CD4-positive, alpha-beta T cell (primary cell): ENCODE measurements around the gene PLET1. TPM values are rescaled to one million over a fixed set of nuclear protein-coding genes. Genes with fewer than 3 reads are reported as not detected.

Source experiments
- ATAC-seq: fragments of 200-7000 bp; cut with Tn5 transposase; one replicate; pipeline ENCODE4 v1.10.0; 2022; ENCODE audit warnings: mild to moderate bottlenecking; ENCODE audit not compliant: poor library complexity
- CTCF ChIA-PET: fragments of 350-600 bp; sonication (Branson Sonifier 250); formaldehyde crosslinking; loops from one replicate; lab custom pipeline; 2021; ENCODE audit warnings: antibody characterized with exemption, inconsistent platforms; lab: Charles Lee
- POLR2A ChIA-PET: fragments of 350-600 bp; sonication (Branson Sonifier 250); formaldehyde crosslinking; loops from one replicate; lab custom pipeline; 2021; ENCODE audit warnings: antibody characterized with exemption, inconsistent platforms; lab: Charles Lee
- DNase-seq, 14 experiments: peaks; one replicate each; pipeline ENCODE4 v3.0.0-alpha.2; 2013 to 2020; ENCODE audit warnings: mixed read lengths in 2 of 14
- H3K27ac ChIP-seq, 2 donors: one replicate each; pipeline versions ENCODE4 v1.5.1 to v1.7.0; 2013; ENCODE audit warnings: low read length in 2 of 2, low read depth in 1 of 2, mild to moderate bottlenecking in 1 of 2
- H3K27me3 ChIP-seq, 2 experiments: 1 replicate in 1 of 2; 2 replicates in 1 of 2; pipeline versions ENCODE4 v1.6.1 to v1.7.0; 2013; ENCODE audit warnings: low read length in 2 of 2, control low read depth in 1 of 2, mild to moderate bottlenecking in 1 of 2, moderate library complexity in 1 of 2; ENCODE audit not compliant: insufficient read depth in 2 of 2, control insufficient read depth in 1 of 2
- H3K36me3 ChIP-seq: one replicate; pipeline ENCODE4 v1.6.1; 2013; ENCODE audit warnings: low read length, control low read depth; ENCODE audit not compliant: insufficient read depth
- H3K4me1 ChIP-seq: one replicate; pipeline ENCODE4 v1.6.1; 2013; ENCODE audit warnings: low read length, control low read depth; ENCODE audit not compliant: insufficient read depth
- H3K4me3 ChIP-seq: one replicate; pipeline ENCODE4 v1.5.1; 2013; ENCODE audit warnings: mild to moderate bottlenecking, low read length, moderate library complexity
- H3K9me3 ChIP-seq, 2 experiments: 1 replicate in 1 of 2; 2 replicates in 1 of 2; pipeline versions ENCODE4 v1.6.1 to v1.7.0; 2013; ENCODE audit warnings: low read length in 2 of 2, mild to moderate bottlenecking in 2 of 2, control low read depth in 1 of 2, moderate library complexity in 1 of 2; ENCODE audit not compliant: control insufficient read depth in 1 of 2, insufficient read depth in 1 of 2
- H3K27ac Mint-ChIP-seq: one replicate; pipeline ENCODE4 v1.8.0; 2020; ENCODE audit warnings: mixed read lengths
- H3K27me3 Mint-ChIP-seq: one replicate; pipeline ENCODE4 v1.8.0; 2021; ENCODE audit warnings: mixed read lengths
- H3K36me3 Mint-ChIP-seq: one replicate; pipeline ENCODE4 v1.8.0; 2021; ENCODE audit warnings: low read depth, mixed read lengths
- H3K4me1 Mint-ChIP-seq: one replicate; pipeline ENCODE4 v1.8.0; 2021; ENCODE audit warnings: low read depth, mixed read lengths
- H3K4me3 Mint-ChIP-seq: one replicate; pipeline ENCODE4 v1.8.0; 2020; ENCODE audit warnings: mild to moderate bottlenecking, mixed read lengths
- H3K9me3 Mint-ChIP-seq: one replicate; pipeline ENCODE4 v1.8.0; 2020; ENCODE audit warnings: mixed read lengths
- CTCF ChIP-seq: fragments of 200-600 bp; IDR thresholded peaks from one replicate; pipeline ENCODE4 v1.8.0; 2022; ENCODE audit warnings: antibody characterized with exemption, mild to moderate bottlenecking
- intact Hi-C, 2 experiments: fragments of 100-400 bp; cut with DNase I in 1 of 2; cut with micrococcal nuclease in 1 of 2; formaldehyde crosslinking; loops; one replicate each; pipeline versions ENCODE4 v1.15.1 to v1.9.0; 2023 to 2025; cut with DNase I, micrococcal nuclease
- total RNA-seq, 174 experiments: library from RNA in 2 of 174; stranded (reverse) in 2 of 174; gene quantifications; one replicate each; pipeline ENCODE4 v1.2.3 and lab custom pipeline; 2021 to 2026

The PLET1 gene
- total RNA-seq, 2 experiments from 2014 or later: not detected

DNA sequence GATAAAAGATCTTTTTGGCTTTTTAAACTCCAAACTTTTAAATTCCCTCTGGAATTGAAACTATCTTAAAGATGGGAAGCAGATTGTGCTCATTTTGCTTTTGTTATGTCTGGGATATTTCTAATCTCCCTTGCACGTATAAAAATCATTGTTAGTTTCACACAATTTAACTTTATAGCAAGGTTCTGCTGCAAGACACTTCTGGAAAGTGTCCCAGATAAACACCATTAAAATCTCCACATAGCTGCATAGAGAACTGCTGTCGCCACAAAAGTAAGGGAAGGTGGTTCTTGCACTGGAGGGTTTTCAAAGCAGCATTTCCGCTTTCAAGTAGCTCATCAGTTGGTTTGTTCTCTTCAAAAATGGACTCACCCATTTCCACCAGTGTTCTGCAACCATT is 22.6 kb downstream of the PLET1 start:
- CTCF ChIA-PET: no interaction called here
- intact Hi-C loops: no loop called here
- peaks cover 36% of the 10 kb centered on the region for H3K36me3 ChIP-seq
- H3K4me1 Mint-ChIP-seq: no peaks in the 10 kb centered on the region
- peaks cover 89% of the 10 kb centered on the region for H3K36me3 Mint-ChIP-seq
- H3K27ac ChIP-seq: no peak overlapping the region
- H3K9me3 Mint-ChIP-seq: no peaks in the 10 kb centered on the region
- no peaks in the 10 kb centered on the region for H3K4me1 ChIP-seq
- ATAC-seq (no peak), DNase-seq (no peak)
- no peak overlapping the region for H3K4me3 Mint-ChIP-seq
- H3K27me3 Mint-ChIP-seq: no peaks in the 10 kb centered on the region
- POLR2A ChIA-PET: no interaction called here
- H3K27me3 ChIP-seq: no peaks in the 10 kb centered on the region
- H3K4me3 ChIP-seq: no peak overlapping the region
- no peaks in the 10 kb centered on the region for H3K9me3 ChIP-seq
- no peak overlapping the region for H3K27ac Mint-ChIP-seq
- no peak for TF ChIP-seq CTCF

DNA sequence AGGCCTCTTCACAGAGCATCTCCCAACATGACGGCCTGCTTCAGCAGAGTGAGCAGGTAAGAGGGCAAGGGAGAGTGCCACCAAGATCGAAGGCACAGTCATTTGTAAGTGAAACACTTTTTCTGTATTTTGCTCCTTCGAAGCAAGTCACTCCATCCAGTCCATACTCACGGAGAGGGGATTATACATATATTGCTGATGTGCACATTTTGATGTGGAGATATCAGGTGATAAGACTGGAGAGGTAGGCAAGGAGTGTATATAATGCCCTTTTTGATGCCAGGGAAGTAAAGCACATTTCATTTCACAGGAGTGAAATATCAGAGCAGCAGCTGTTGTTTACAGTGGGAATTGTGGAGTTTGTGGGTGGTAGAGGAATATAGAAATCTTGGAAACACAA is 23.2 kb downstream of the PLET1 start:
- ATAC-seq (no peak), DNase-seq (no peak)
- ChIA-PET POLR2A (no interaction called here), CTCF (no interaction called here)
- no peak overlapping the region for H3K4me3 Mint-ChIP-seq
- no peaks in the 10 kb centered on the region for H3K27me3 Mint-ChIP-seq
- intact Hi-C loops: no loop called here
- no peak for TF ChIP-seq CTCF
- no peaks in the 10 kb centered on the region for H3K27me3 ChIP-seq
- no peaks in the 10 kb centered on the region for H3K9me3 Mint-ChIP-seq
- H3K36me3 ChIP-seq: peaks cover 36% of the 10 kb centered on the region
- no peaks in the 10 kb centered on the region for H3K4me1 ChIP-seq
- no peaks in the 10 kb centered on the region for H3K4me1 Mint-ChIP-seq
- H3K4me3 ChIP-seq: no peak overlapping the region
- no peak overlapping the region for H3K27ac ChIP-seq
- no peaks in the 10 kb centered on the region for H3K9me3 ChIP-seq
- H3K36me3 Mint-ChIP-seq: peaks cover 89% of the 10 kb centered on the region
- no peak overlapping the region for H3K27ac Mint-ChIP-seq

DNA sequence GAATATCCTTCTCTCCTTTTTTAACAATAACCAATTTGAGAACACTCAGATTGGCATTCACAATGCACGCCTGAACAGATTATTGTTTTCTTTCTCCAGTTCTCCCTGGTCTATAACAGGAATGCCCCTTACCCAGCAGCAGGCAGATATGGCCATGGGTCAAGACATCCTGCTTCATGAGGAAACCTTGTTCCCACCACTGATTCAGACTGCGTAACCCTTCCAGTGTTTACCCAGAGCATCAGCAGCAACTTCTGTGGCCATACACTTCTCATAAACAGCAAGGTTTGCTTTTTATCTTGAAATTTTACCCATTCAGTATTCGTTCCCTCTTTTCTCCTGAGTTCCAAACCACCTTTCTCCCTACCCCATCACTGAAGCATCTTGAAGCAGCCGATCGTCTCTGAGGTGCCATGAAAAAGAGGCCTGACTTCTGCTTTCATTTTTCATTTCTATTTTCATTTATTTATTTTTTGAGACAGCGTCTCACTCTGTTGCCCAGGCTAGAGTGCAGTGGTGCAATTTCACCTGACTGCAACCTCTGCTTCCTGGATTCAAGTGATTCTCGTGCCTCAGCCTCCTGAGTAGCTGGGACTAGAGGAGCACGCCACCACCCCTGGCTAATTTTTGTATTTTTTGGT is 24.8 kb downstream of the PLET1 start:
- no peak for TF ChIP-seq CTCF
- no peak overlapping the region for H3K27ac ChIP-seq
- POLR2A ChIA-PET: no interaction called here
- CTCF ChIA-PET: no interaction called here
- Mint-ChIP-seq H3K4me1 (no peaks in the 10 kb centered on the region), H3K9me3 (no peaks in the 10 kb centered on the region), H3K27ac (no peak overlapping the region), H3K4me3 (no peak overlapping the region), H3K36me3 (peaks cover 92% of the 10 kb centered on the region), H3K27me3 (no peaks in the 10 kb centered on the region)
- peaks cover 46% of the 10 kb centered on the region for H3K36me3 ChIP-seq
- H3K27me3 ChIP-seq: no peaks in the 10 kb centered on the region
- no peaks in the 10 kb centered on the region for H3K4me1 ChIP-seq
- no peak overlapping the region for H3K4me3 ChIP-seq
- no peaks in the 10 kb centered on the region for H3K9me3 ChIP-seq
- no peak for ATAC-seq
- DNase-seq: no peak
- intact Hi-C loops: no loop called here
